ENCODE data around the gene CEBPA.

GRCh38 chr19:33284146-33284643, 18.1 kb downstream of the CEBPA start:
- no peak for TF ChIP-seq SUZ12 (IDR thresholded peaks at IDR 0.05; ENCODE audit: extremely low read depth, insufficient read depth, insufficient read length)
- TF ChIP-seq YY1 (IDR thresholded peaks at IDR 0.05; ENCODE audit: insufficient read depth, insufficient read length) = no peak
- TF ChIP-seq ZNF274 (IDR thresholded peaks at IDR 0.05; ENCODE audit: low read depth, low read length) = no peak

Measured in NT2/D1 (cell line).